HG02571 (cell line): ENCODE data around the gene MMD2.
"Not testable (repeated sequence)": the region's sequence is repeated elsewhere in the genome, so short reads cannot be mapped to it uniquely, and the experiment has no call there.

ENCODE experiments used
- ATAC-seq: cut with Tn5 transposase; IDR thresholded peaks from one replicate; pipeline ENCODE4 v1.9.1; 2021; ENCODE audit warnings: mild to moderate bottlenecking, moderate library complexity; ENCODE audit not compliant: unreplicated experiment

Gene MMD2

GRCh38 chr7:4958477-4959301, at the start of gene MMD2:
Gene MMD2, minus strand, starts transcription at chr7:4959187. Its CDS starts 170 bp downstream, at chr7:4959017.
- ATAC-seq = no peak

- ATAC-seq = no peak
These were observed 46.1 kb upstream of the MMD2 start for GRCh38 chr7:5005066-5005465.

GRCh38 chr7:5001911-5002310, 42.9 kb upstream of the MMD2 start:
- ATAC-seq = no peak

GRCh38 chr7:5001003-5001402, 42.0 kb upstream of the MMD2 start:
- ATAC-seq = no peak

- no peak for ATAC-seq
These were observed 40.5 kb upstream of the MMD2 start for GRCh38 chr7:4999369-4999950.

GRCh38 chr7:4998910-4999309, 39.9 kb upstream of the MMD2 start:
- no peak for ATAC-seq

- no peak for ATAC-seq
These were observed 39.3 kb upstream of the MMD2 start for GRCh38 chr7:4998244-4998643.

- no peak for ATAC-seq
These were observed 37.8 kb upstream of the MMD2 start for GRCh38 chr7:4996696-4997222.

- no peak for ATAC-seq
These were observed 36.5 kb upstream of the MMD2 start for GRCh38 chr7:4995429-4995969.

- ATAC-seq = no peak
These were observed 34.5 kb upstream of the MMD2 start for GRCh38 chr7:4993471-4993870.

GRCh38 chr7:4982741-4983140, 23.8 kb upstream of the MMD2 start:
- ATAC-seq = peak; percentile 71

GRCh38 chr7:4981295-4981890, 22.4 kb upstream of the MMD2 start:
- not testable (repeated sequence) for ATAC-seq

GRCh38 chr7:4975626-4976025, 16.6 kb upstream of the MMD2 start:
- ATAC-seq = not testable (repeated sequence)

- peak; percentile 84 for ATAC-seq
These were observed 14.8 kb upstream of the MMD2 start for GRCh38 chr7:4973728-4974198.

GRCh38 chr7:4972446-4972845, 13.5 kb upstream of the MMD2 start:
- not testable (repeated sequence) for ATAC-seq

GRCh38 chr7:4965295-4966022, 6.5 kb upstream of the MMD2 start:
- ATAC-seq = no peak

- ATAC-seq = no peak
These were observed 5.5 kb upstream of the MMD2 start for GRCh38 chr7:4964506-4964905.

GRCh38 chr7:4962872-4963775, 4.1 kb upstream of the MMD2 start:
- ATAC-seq = no peak

GRCh38 chr7:4960363-4960762, 1.4 kb upstream of the MMD2 start:
- ATAC-seq = no peak

- ATAC-seq = no peak
These were observed 906 bp upstream of the MMD2 start for GRCh38 chr7:4959893-4960292.
